H9 (cell line): Measurements from ENCODE around the gene COG3. TPM values are rescaled to one million over a fixed set of nuclear protein-coding genes. Genes with fewer than 3 reads are reported as not detected.

Experiments
- DNase-seq: peaks from one replicate; pipeline ENCODE4 v3.0.0-alpha.2; 2017
- H2AFZ ChIP-seq: one replicate; pipeline ENCODE4 v1.6.1; 2013; ENCODE audit warnings: mild to moderate bottlenecking, low read length, control low read depth, moderate library complexity
- H2AK5ac ChIP-seq: 2 replicates; pipeline ENCODE4 v1.6.1; 2013; ENCODE audit warnings: low read length, control low read depth, mixed read lengths; ENCODE audit not compliant: insufficient read length
- H2BK120ac ChIP-seq: one replicate; pipeline ENCODE4 v1.6.1; 2013; ENCODE audit warnings: low read depth, mild to moderate bottlenecking, low read length, control low read depth, inconsistent platforms; ENCODE audit not compliant: poor library complexity, severe bottlenecking
- H2BK12ac ChIP-seq: 2 replicates; pipeline ENCODE4 v1.6.1; 2013; ENCODE audit warnings: low read length, control low read depth, mixed read lengths, low read depth; ENCODE audit not compliant: insufficient read length
- H2BK15ac ChIP-seq: 2 replicates; pipeline ENCODE4 v1.6.1; 2013; ENCODE audit warnings: low read depth, low read length, control low read depth
- H2BK20ac ChIP-seq: one replicate; pipeline ENCODE4 v1.6.1; 2013; ENCODE audit warnings: low read depth, mild to moderate bottlenecking, low read length, control low read depth, inconsistent platforms; ENCODE audit not compliant: poor library complexity, severe bottlenecking
- H2BK5ac ChIP-seq: 2 replicates; pipeline ENCODE4 v1.6.1; 2013; ENCODE audit warnings: low read length, control low read depth, mixed read lengths; ENCODE audit not compliant: insufficient read length
- H3K14ac ChIP-seq: 2 replicates; pipeline ENCODE4 v1.6.1; 2013; ENCODE audit warnings: low read length, control low read depth; ENCODE audit not compliant: insufficient read depth
- H3K18ac ChIP-seq: 2 replicates; pipeline ENCODE4 v1.6.1; 2013; ENCODE audit warnings: low read depth, mild to moderate bottlenecking, mixed read lengths, low read length, control low read depth; ENCODE audit not compliant: insufficient read length
- H3K23ac ChIP-seq: 2 replicates; pipeline ENCODE4 v1.6.1; 2013; ENCODE audit warnings: low read length, control low read depth, mixed read lengths, low read depth; ENCODE audit not compliant: insufficient read length
- H3K23me2 ChIP-seq: 2 replicates; pipeline ENCODE4 v1.6.1; 2013; ENCODE audit warnings: low read depth, mild to moderate bottlenecking, mixed read lengths, low read length, control low read depth; ENCODE audit not compliant: insufficient read length, poor library complexity, severe bottlenecking
- H3K27ac ChIP-seq: 2 replicates; pipeline ENCODE4 v1.5.1; 2013; ENCODE audit warnings: low read length, control low read depth, mixed read lengths, low read depth; ENCODE audit not compliant: insufficient read length
- H3K27me3 ChIP-seq: 2 replicates; pipeline ENCODE4 v1.6.1; 2013; ENCODE audit warnings: low read length, control low read depth, inconsistent platforms; ENCODE audit not compliant: insufficient read depth
- H3K4ac ChIP-seq: 2 replicates; pipeline ENCODE4 v1.6.1; 2013; ENCODE audit warnings: low read depth, mild to moderate bottlenecking, control low read depth, inconsistent platforms, low read length, moderate library complexity
- H3K4me1 ChIP-seq: 2 replicates; pipeline ENCODE4 v1.6.1; 2013; ENCODE audit warnings: low read length, control low read depth, inconsistent platforms; ENCODE audit not compliant: insufficient read depth
- H3K4me2 ChIP-seq: 2 replicates; pipeline ENCODE4 v1.6.1; 2013; ENCODE audit warnings: low read length, control low read depth, mixed read lengths; ENCODE audit not compliant: insufficient read length, insufficient read depth
- H3K56ac ChIP-seq: 2 replicates; pipeline ENCODE4 v1.6.1; 2013; ENCODE audit warnings: low read depth, mild to moderate bottlenecking, mixed read lengths, low read length, control low read depth; ENCODE audit not compliant: insufficient read length
- H3K79me1 ChIP-seq: 2 replicates; pipeline ENCODE4 v1.6.1; 2013; ENCODE audit warnings: low read depth, mild to moderate bottlenecking, moderate library complexity, low read length, control low read depth, inconsistent platforms; ENCODE audit not compliant: insufficient read depth, poor library complexity, severe bottlenecking
- H3K79me2 ChIP-seq: 2 replicates; pipeline ENCODE4 v1.6.1; 2013; ENCODE audit warnings: low read length, control low read depth, inconsistent platforms; ENCODE audit not compliant: insufficient read depth
- H3K9ac ChIP-seq: 2 replicates; pipeline ENCODE4 v1.6.1; 2013; ENCODE audit warnings: low read length, control low read depth, mixed read lengths; ENCODE audit not compliant: insufficient read length; ENCODE audit errors: extremely low read depth
- H3K9me3 ChIP-seq: one replicate; pipeline ENCODE4 v1.6.1; 2013; ENCODE audit warnings: low read depth, low read length, inconsistent platforms; ENCODE audit not compliant: control insufficient read depth
- H3T11ph ChIP-seq: one replicate; pipeline ENCODE4 v1.6.1; 2013; ENCODE audit warnings: mild to moderate bottlenecking, low read length, control low read depth, inconsistent platforms
- H4K20me1 ChIP-seq: one replicate; pipeline ENCODE4 v1.6.1; 2013; ENCODE audit not compliant: control insufficient read depth, insufficient read length, insufficient read depth
- H4K5ac ChIP-seq: 2 replicates; pipeline ENCODE4 v1.6.1; 2013; ENCODE audit warnings: low read depth, mild to moderate bottlenecking, mixed read lengths, low read length, control low read depth; ENCODE audit not compliant: insufficient read length
- H4K8ac ChIP-seq: replicated peaks from 2 replicates; pipeline ENCODE4 v1.6.1; 2013; ENCODE audit warnings: low read length, control low read depth, mixed read lengths, low read depth; ENCODE audit not compliant: insufficient read length
- H4K91ac ChIP-seq: 2 replicates; pipeline ENCODE4 v1.6.1; 2013; ENCODE audit warnings: low read depth, mild to moderate bottlenecking, moderate library complexity, mixed read lengths, low read length, control low read depth; ENCODE audit not compliant: insufficient read length
- H3K27ac Mint-ChIP-seq, 3 experiments: 2 replicates in 2 of 3; 3 replicates in 1 of 3; pipeline ENCODE4 v1.8.0; 2020 to 2021; ENCODE audit warnings: mixed read lengths in 3 of 3, mild to moderate bottlenecking in 1 of 3, moderate library complexity in 1 of 3
- H3K27me3 Mint-ChIP-seq: 2 replicates; pipeline ENCODE4 v1.8.0; 2021; ENCODE audit warnings: low read depth, mild to moderate bottlenecking, moderate library complexity, mixed read lengths
- H3K36me3 Mint-ChIP-seq, 3 experiments: 2 replicates in 2 of 3; 3 replicates in 1 of 3; pipeline ENCODE4 v1.8.0; 2020 to 2021; ENCODE audit warnings: low read depth in 3 of 3, mixed read lengths in 3 of 3; ENCODE audit not compliant: insufficient read depth in 1 of 3
- H3K4me1 Mint-ChIP-seq, 2 experiments: 2 replicates each; pipeline ENCODE4 v1.8.0; 2020; ENCODE audit warnings: mixed read lengths in 2 of 2
- H3K4me3 Mint-ChIP-seq, 2 experiments: 2 replicates in 1 of 2; 3 replicates in 1 of 2; pipeline ENCODE4 v1.8.0; 2020 to 2021; ENCODE audit warnings: mild to moderate bottlenecking in 2 of 2, mixed read lengths in 2 of 2, moderate library complexity in 1 of 2
- H3K9me3 Mint-ChIP-seq, 2 experiments: 2 replicates in 1 of 2; 3 replicates in 1 of 2; pipeline ENCODE4 v1.8.0; 2020; ENCODE audit warnings: mild to moderate bottlenecking in 2 of 2, mixed read lengths in 2 of 2, moderate library complexity in 1 of 2
- WGBS: extraction: QIAGEN DNeasy Blood & Tissue Kit; methylation state at CpG from one replicate; pipeline ENCODE4 v1.1.7; 2013; ENCODE audit warnings: missing lambda C conversion rate, low lambda C conversion rate, mixed read lengths; ENCODE audit not compliant: insufficient read length; ENCODE audit errors: extremely low coverage; 5-methylcytosine and 5-hydroxymethylcytosine counted together
- total RNA-seq: library from RNA; stranded (reverse); gene quantifications from 2 replicates; pipeline ENCODE4 v1.2.1, GENCODE V29; 2021
- TF ChIP-seq, protein P1 (sequence below): fragments of 200-600 bp; sonication (generic); conservative IDR thresholded peaks from 3 replicates; pipeline ENCODE4 v1.8.0; 2021; ENCODE audit warnings: antibody characterized with exemption, mild to moderate bottlenecking

The COG3 gene
- total RNA-seq, 1 experiment from 2014 or later = 16.5 TPM

DNA sequence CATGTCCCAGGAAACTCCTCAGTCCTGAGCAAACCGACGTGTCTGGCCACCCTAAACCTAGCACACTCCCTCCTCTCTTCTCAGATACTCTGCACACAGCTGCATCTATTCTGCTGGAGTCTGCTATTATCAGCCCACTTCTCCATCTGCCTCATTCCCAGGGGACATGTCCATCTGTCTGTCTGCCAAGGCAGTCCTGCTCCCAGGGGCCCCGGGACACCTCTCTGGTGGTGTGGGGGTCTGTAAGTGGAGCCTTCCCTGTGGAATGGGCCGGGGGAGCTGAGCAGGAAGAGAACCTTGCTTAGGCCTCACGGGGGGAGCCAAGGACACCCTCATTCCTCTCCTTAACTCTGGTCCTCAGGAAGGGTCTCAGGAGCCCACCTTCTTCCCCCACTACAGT lies 78.1 kb downstream of the COG3 start:
- Histone ChIP-seq H3K56ac (no peak overlapping the region), H3K79me1 (no peaks in the 10 kb centered on the region), H3K4me2 (no peak overlapping the region), H3K9ac (no peak overlapping the region), H4K5ac (no peak overlapping the region), H4K20me1 (no peaks in the 10 kb centered on the region), H2BK5ac (no peak overlapping the region), H2BK15ac (no peak overlapping the region), H2AK5ac (no peak overlapping the region), H2BK12ac (no peak overlapping the region), H4K91ac (no peak overlapping the region), H3K27me3 (no peaks in the 10 kb centered on the region), H2AFZ (no peak overlapping the region), H2BK120ac (no peak overlapping the region), H3K18ac (no peak overlapping the region), H3K14ac (no peak overlapping the region), H3K23ac (no peak overlapping the region), H2BK20ac (no peak overlapping the region), H3K23me2 (no peaks in the 10 kb centered on the region), H3K4me1 (no peaks in the 10 kb centered on the region), H3K9me3 (no peaks in the 10 kb centered on the region), H3K4ac (no peak overlapping the region), H3K27ac (no peak overlapping the region), H3T11ph (no peak overlapping the region), H3K79me2 (no peaks in the 10 kb centered on the region), H4K8ac (no peak overlapping the region)
- WGBS = no CpG with 5 or more reads among the region's 5 CpGs
- H3K36me3 Mint-ChIP-seq = no peaks in the 10 kb centered on the region
- TF ChIP-seq, protein P1, sequence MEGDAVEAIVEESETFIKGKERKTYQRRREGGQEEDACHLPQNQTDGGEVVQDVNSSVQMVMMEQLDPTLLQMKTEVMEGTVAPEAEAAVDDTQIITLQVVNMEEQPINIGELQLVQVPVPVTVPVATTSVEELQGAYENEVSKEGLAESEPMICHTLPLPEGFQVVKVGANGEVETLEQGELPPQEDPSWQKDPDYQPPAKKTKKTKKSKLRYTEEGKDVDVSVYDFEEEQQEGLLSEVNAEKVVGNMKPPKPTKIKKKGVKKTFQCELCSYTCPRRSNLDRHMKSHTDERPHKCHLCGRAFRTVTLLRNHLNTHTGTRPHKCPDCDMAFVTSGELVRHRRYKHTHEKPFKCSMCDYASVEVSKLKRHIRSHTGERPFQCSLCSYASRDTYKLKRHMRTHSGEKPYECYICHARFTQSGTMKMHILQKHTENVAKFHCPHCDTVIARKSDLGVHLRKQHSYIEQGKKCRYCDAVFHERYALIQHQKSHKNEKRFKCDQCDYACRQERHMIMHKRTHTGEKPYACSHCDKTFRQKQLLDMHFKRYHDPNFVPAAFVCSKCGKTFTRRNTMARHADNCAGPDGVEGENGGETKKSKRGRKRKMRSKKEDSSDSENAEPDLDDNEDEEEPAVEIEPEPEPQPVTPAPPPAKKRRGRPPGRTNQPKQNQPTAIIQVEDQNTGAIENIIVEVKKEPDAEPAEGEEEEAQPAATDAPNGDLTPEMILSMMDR = no peak
- no peak for DNase-seq
- H3K27me3 Mint-ChIP-seq = no peaks in the 10 kb centered on the region
- H3K4me1 Mint-ChIP-seq = no peaks in the 10 kb centered on the region
- no peak overlapping the region for H3K27ac Mint-ChIP-seq
- H3K4me3 Mint-ChIP-seq = no peak overlapping the region
- H3K9me3 Mint-ChIP-seq = no peaks in the 10 kb centered on the region; a peak in 1 of 5 replicates
